ENCODE measurements around the gene ANKS4B.

Gene ANKS4B

GRCh38 chr16:21233521-21234150 is at the start of gene ANKS4B:
TSS of gene ANKS4B (plus strand) at chr16:21233699. CDS start at chr16:21233738, 39 bp downstream.
- H3K9me3 ChIP-seq (ENCODE audit: control insufficient read depth, insufficient read depth, low read length) = no peaks in the 10 kb centered on the region
- DNase-seq (ENCODE audit: low read depth, low spot score) = no peak
- no peaks in the 10 kb centered on the region for H3K36me3 ChIP-seq (ENCODE audit: control insufficient read depth, insufficient read depth, low read length)
- WGBS (ENCODE audit: insufficient coverage, insufficient read length) = no CpG with 5 or more reads among the region's 11 CpGs
- no peak within 1 kb of the TSS for H3K27ac ChIP-seq (ENCODE audit: low read length)
- H3K4me1 ChIP-seq (ENCODE audit: control insufficient read depth, insufficient read depth, low read length) = no peaks in the 10 kb centered on the region
- H3K4me3 ChIP-seq (ENCODE audit: low read length) = no peak within 1 kb of the TSS
- H3K27me3 ChIP-seq (ENCODE audit: control insufficient read depth, insufficient read depth, low read length) = no peaks in the 10 kb centered on the region

- Histone ChIP-seq H3K36me3 (ENCODE audit: control insufficient read depth, insufficient read depth, low read length) (peaks cover 9% of the 10 kb centered on the region; the same call in 1 of the 2 replicates), H3K9me3 (ENCODE audit: control insufficient read depth, insufficient read depth, low read length) (no peaks in the 10 kb centered on the region), H3K4me3 (ENCODE audit: low read length) (no peak overlapping the region), H3K4me1 (ENCODE audit: control insufficient read depth, insufficient read depth, low read length) (0 out of 2 replicates have a peak, but pooled peaks cover 2% of the 10 kb centered on the region), H3K27ac (ENCODE audit: low read length) (no peak overlapping the region), H3K27me3 (ENCODE audit: control insufficient read depth, insufficient read depth, low read length) (no peaks in the 10 kb centered on the region)
- no CpG with 5 or more reads among the region's 3 CpGs for WGBS (ENCODE audit: insufficient coverage, insufficient read length)
- no peak for DNase-seq (ENCODE audit: low read depth, low spot score)
Measured at GRCh38 chr16:21183995-21184394, 49.5 kb upstream of the ANKS4B start.

GRCh38 chr16:21184834-21185233 is 48.7 kb upstream of the ANKS4B start:
- Histone ChIP-seq H3K36me3 (ENCODE audit: control insufficient read depth, insufficient read depth, low read length) (peaks cover 9% of the 10 kb centered on the region; the same call in 1 of the 2 replicates), H3K9me3 (ENCODE audit: control insufficient read depth, insufficient read depth, low read length) (no peaks in the 10 kb centered on the region), H3K27me3 (ENCODE audit: control insufficient read depth, insufficient read depth, low read length) (no peaks in the 10 kb centered on the region), H3K27ac (ENCODE audit: low read length) (no peak overlapping the region), H3K4me1 (ENCODE audit: control insufficient read depth, insufficient read depth, low read length) (0 out of 2 replicates have a peak, but pooled peaks cover 2% of the 10 kb centered on the region), H3K4me3 (ENCODE audit: low read length) (no peak overlapping the region)
- no peak for DNase-seq (ENCODE audit: low read depth, low spot score)
- WGBS (ENCODE audit: insufficient coverage, insufficient read length) = no CpG with 5 or more reads among the region's 3 CpGs

GRCh38 chr16:21185659-21186325 is 47.7 kb upstream of the ANKS4B start:
- H3K9me3 ChIP-seq (ENCODE audit: control insufficient read depth, insufficient read depth, low read length) = no peaks in the 10 kb centered on the region
- no peak overlapping the region for H3K4me3 ChIP-seq (ENCODE audit: low read length)

GRCh38 chr16:21186326-21186691 is 47.2 kb upstream of the ANKS4B start:
- no CpG with 5 or more reads among the region's 4 CpGs for whole genome bisulfite sequencing (ENCODE audit: insufficient coverage, insufficient read length)
- H3K9me3 ChIP-seq (ENCODE audit: control insufficient read depth, insufficient read depth, low read length) = no peaks in the 10 kb centered on the region

More at GRCh38 chr16:21185659-21186325, 47.7 kb upstream of the ANKS4B start:
- H3K27ac ChIP-seq (ENCODE audit: low read length) = no peak overlapping the region
- DNase-seq (ENCODE audit: low read depth, low spot score) = no peak
- peaks cover 9% of the 10 kb centered on the region; the same call in 1 of the 2 replicates for H3K36me3 ChIP-seq (ENCODE audit: control insufficient read depth, insufficient read depth, low read length)
- no peaks in the 10 kb centered on the region for H3K27me3 ChIP-seq (ENCODE audit: control insufficient read depth, insufficient read depth, low read length)
- 0 out of 2 replicates have a peak, but pooled peaks cover 2% of the 10 kb centered on the region for H3K4me1 ChIP-seq (ENCODE audit: control insufficient read depth, insufficient read depth, low read length)
- no CpG with 5 or more reads among the region's 12 CpGs for WGBS (ENCODE audit: insufficient coverage, insufficient read length)

GRCh38 chr16:21189311-21189710 is 44.2 kb upstream of the ANKS4B start:
- DNase-seq (ENCODE audit: low read depth, low spot score) = no peak
- WGBS (ENCODE audit: insufficient coverage, insufficient read length) = no CpG with 5 or more reads among the region's 5 CpGs

More at GRCh38 chr16:21186326-21186691, 47.2 kb upstream of the ANKS4B start:
- Histone ChIP-seq H3K27ac (ENCODE audit: low read length) (no peak overlapping the region), H3K4me3 (ENCODE audit: low read length) (no peak overlapping the region), H3K27me3 (ENCODE audit: control insufficient read depth, insufficient read depth, low read length) (no peaks in the 10 kb centered on the region), H3K4me1 (ENCODE audit: control insufficient read depth, insufficient read depth, low read length) (0 out of 2 replicates have a peak, but pooled peaks cover 2% of the 10 kb centered on the region), H3K36me3 (ENCODE audit: control insufficient read depth, insufficient read depth, low read length) (peaks cover 8% of the 10 kb centered on the region; the same call in 1 of the 2 replicates)
- DNase-seq (ENCODE audit: low read depth, low spot score) = no peak

GRCh38 chr16:21190013-21190412 is 43.5 kb upstream of the ANKS4B start:
- Histone ChIP-seq H3K4me3 (ENCODE audit: low read length) (no peak overlapping the region), H3K9me3 (ENCODE audit: control insufficient read depth, insufficient read depth, low read length) (no peaks in the 10 kb centered on the region), H3K27me3 (ENCODE audit: control insufficient read depth, insufficient read depth, low read length) (no peaks in the 10 kb centered on the region), H3K27ac (ENCODE audit: low read length) (no peak overlapping the region), H3K36me3 (ENCODE audit: control insufficient read depth, insufficient read depth, low read length) (no peaks in the 10 kb centered on the region), H3K4me1 (ENCODE audit: control insufficient read depth, insufficient read depth, low read length) (0 out of 2 replicates have a peak, but pooled peaks cover 2% of the 10 kb centered on the region)
- no peak for DNase-seq (ENCODE audit: low read depth, low spot score)
- WGBS (ENCODE audit: insufficient coverage, insufficient read length) = no CpG with 5 or more reads among the region's 4 CpGs

More at GRCh38 chr16:21189311-21189710, 44.2 kb upstream of the ANKS4B start:
- Histone ChIP-seq H3K27me3 (ENCODE audit: control insufficient read depth, insufficient read depth, low read length) (no peaks in the 10 kb centered on the region), H3K27ac (ENCODE audit: low read length) (no peak overlapping the region), H3K4me3 (ENCODE audit: low read length) (no peak overlapping the region), H3K36me3 (ENCODE audit: control insufficient read depth, insufficient read depth, low read length) (no peaks in the 10 kb centered on the region), H3K4me1 (ENCODE audit: control insufficient read depth, insufficient read depth, low read length) (0 out of 2 replicates have a peak, but pooled peaks cover 2% of the 10 kb centered on the region), H3K9me3 (ENCODE audit: control insufficient read depth, insufficient read depth, low read length) (no peaks in the 10 kb centered on the region)

- 0 out of 2 replicates have a peak, but pooled peaks cover 2% of the 10 kb centered on the region for H3K4me1 ChIP-seq (ENCODE audit: control insufficient read depth, insufficient read depth, low read length)
- no peak overlapping the region for H3K27ac ChIP-seq (ENCODE audit: low read length)
- no peak for DNase-seq (ENCODE audit: low read depth, low spot score)
- H3K36me3 ChIP-seq (ENCODE audit: control insufficient read depth, insufficient read depth, low read length) = no peaks in the 10 kb centered on the region
- no peaks in the 10 kb centered on the region for H3K9me3 ChIP-seq (ENCODE audit: control insufficient read depth, insufficient read depth, low read length)
- H3K4me3 ChIP-seq (ENCODE audit: low read length) = no peak overlapping the region
- no peaks in the 10 kb centered on the region for H3K27me3 ChIP-seq (ENCODE audit: control insufficient read depth, insufficient read depth, low read length)
Measured at GRCh38 chr16:21190599-21190998, 42.9 kb upstream of the ANKS4B start.

GRCh38 chr16:21192991-21193390 is 40.5 kb upstream of the ANKS4B start:
- Histone ChIP-seq H3K27me3 (ENCODE audit: control insufficient read depth, insufficient read depth, low read length) (no peaks in the 10 kb centered on the region), H3K4me1 (ENCODE audit: control insufficient read depth, insufficient read depth, low read length) (0 out of 2 replicates have a peak, but pooled peaks cover 2% of the 10 kb centered on the region), H3K27ac (ENCODE audit: low read length) (no peak overlapping the region), H3K9me3 (ENCODE audit: control insufficient read depth, insufficient read depth, low read length) (no peaks in the 10 kb centered on the region), H3K4me3 (ENCODE audit: low read length) (no peak overlapping the region), H3K36me3 (ENCODE audit: control insufficient read depth, insufficient read depth, low read length) (no peaks in the 10 kb centered on the region)
- DNase-seq (ENCODE audit: low read depth, low spot score) = no peak
- WGBS (ENCODE audit: insufficient coverage, insufficient read length) = no CpG with 5 or more reads among the region's 1 CpG

GRCh38 chr16:21194771-21195301 is 38.7 kb upstream of the ANKS4B start:
- Histone ChIP-seq H3K9me3 (ENCODE audit: control insufficient read depth, insufficient read depth, low read length) (no peaks in the 10 kb centered on the region), H3K27me3 (ENCODE audit: control insufficient read depth, insufficient read depth, low read length) (no peaks in the 10 kb centered on the region), H3K27ac (ENCODE audit: low read length) (no peak overlapping the region), H3K36me3 (ENCODE audit: control insufficient read depth, insufficient read depth, low read length) (no peaks in the 10 kb centered on the region), H3K4me1 (ENCODE audit: control insufficient read depth, insufficient read depth, low read length) (no peaks in the 10 kb centered on the region), H3K4me3 (ENCODE audit: low read length) (no peak overlapping the region)
- WGBS (ENCODE audit: insufficient coverage, insufficient read length) = no CpG with 5 or more reads among the region's 6 CpGs
- no peak for DNase-seq (ENCODE audit: low read depth, low spot score)

Measured in iPS DF 6.9 (cell line).